NCI-H128 (cell line): ENCODE measurements around the gene EGFR.

Experiments
- DNase-seq: peaks from one replicate; lab custom pipeline; 2025; ENCODE audit not compliant: unreplicated experiment; lab: John Stamatoyannopoulos, UW

EGFR gene

DNA sequence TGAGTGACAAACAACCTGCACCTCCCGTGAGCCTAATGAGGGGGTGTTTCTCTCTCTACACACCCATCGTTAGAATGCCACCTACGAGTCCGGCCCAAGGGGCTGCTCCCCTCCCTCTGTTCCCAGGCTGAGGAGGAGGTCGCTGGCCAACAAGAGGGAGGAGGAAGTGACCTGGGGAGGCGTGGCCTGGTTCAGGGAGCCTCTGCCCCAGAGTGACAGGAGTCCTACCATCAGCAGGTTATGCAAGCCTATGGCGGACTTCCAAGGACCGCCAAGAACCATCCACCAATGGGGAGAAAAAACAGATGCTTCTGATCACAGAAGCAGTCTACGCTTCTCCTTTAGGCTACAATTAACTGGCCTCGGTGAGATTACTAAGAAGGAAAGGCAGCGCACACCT lies 12.3 kb upstream of the EGFR start:
- no peak for DNase-seq

DNA sequence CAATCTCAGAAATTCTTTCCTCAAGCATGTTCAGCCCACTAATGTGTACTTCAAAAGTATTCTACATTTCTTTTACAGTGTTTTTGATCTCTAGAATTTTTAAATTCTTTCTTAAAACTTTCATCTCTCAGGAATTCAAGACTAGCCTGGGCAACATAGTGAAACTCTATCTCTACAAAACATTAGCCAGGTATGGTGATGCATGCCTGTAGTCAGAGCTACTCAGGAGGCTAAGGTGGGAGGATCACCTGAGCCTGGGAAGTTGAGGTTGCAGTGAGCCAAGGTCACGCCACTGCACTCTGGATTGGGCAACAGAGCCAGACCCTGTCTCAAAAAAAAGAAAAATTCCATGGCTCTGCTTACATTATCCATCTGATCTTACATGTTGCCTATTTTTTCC lies 5.0 kb upstream of the EGFR start:
- no peak for DNase-seq

DNA sequence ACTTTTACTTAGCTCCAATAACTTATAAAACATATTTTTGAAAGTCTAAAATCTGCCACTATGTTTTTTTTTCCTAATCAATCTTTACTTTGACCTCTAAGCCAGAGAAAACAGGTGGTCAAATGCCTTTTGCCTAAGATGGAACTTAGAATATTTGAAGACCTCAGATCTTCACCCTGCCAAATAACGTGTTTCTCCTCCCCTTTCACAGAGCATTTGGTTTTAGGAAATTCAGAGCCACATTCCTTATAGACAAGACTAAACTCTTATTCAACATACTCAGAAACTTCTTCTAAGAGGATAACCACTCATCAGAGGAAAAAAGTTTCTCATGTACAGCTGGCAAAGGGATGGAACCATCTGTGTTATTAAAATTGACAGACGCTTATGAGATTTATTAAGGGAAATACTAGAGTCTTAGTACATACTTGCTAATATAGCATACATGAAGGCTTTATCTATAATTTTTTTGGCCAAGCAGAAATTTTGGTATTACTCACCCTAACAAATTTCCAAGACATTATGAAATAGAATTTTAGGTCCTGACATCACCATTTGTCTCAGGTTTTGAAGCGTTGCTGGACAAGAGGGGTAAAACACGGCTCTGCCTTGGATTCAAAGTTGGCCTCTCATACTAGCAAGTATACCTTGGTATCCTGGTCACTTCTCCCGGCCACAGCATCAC lies 2.6 kb upstream of the EGFR start:
- no peak for DNase-seq

DNA sequence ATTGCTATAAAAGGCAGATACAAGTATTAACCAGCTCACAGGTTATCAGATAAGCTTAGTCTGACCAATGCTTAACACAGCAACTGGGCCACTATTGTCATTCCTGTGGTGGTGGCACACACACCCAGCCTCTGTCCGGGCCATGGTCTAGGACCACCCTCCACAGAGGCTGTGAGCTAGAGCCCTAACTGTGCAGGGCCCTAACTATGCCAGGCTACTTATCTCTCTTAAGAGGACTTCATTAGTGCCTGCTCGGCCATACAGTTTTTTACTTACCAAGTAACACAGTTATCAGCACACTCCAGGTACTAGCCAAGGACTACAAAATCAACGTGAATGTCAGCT lies 2.1 kb upstream of the EGFR start:
- DNase-seq, result no peak

DNA sequence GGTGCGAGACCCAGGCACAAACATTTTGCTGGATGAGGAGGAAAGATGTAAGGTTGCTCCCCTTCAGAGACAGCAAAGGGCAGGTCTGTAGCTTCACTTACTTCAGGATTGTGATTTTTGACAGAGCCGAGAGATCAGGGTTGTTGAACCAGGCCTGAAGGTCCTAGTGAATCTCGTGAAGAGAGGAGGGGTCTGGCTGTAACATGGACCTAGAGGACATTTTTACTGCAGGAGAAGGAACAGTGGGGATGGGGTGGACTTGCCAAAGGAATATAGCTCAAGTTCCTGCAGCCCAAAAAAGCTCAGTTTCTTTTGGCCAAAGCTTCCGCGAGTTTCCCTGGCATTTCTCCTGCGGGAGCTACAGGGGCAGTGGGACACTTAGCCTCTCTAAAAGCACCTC lies 976 bp upstream of the EGFR start:
- no peak for DNase-seq

DNA sequence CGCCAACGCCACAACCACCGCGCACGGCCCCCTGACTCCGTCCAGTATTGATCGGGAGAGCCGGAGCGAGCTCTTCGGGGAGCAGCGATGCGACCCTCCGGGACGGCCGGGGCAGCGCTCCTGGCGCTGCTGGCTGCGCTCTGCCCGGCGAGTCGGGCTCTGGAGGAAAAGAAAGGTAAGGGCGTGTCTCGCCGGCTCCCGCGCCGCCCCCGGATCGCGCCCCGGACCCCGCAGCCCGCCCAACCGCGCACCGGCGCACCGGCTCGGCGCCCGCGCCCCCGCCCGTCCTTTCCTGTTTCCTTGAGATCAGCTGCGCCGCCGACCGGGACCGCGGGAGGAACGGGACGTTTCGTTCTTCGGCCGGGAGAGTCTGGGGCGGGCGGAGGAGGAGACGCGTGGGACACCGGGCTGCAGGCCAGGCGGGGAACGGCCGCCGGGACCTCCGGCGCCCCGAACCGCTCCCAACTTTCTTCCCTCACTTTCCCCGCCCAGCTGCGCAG lies 424 bp downstream of the EGFR start:
- no peak for DNase-seq

DNA sequence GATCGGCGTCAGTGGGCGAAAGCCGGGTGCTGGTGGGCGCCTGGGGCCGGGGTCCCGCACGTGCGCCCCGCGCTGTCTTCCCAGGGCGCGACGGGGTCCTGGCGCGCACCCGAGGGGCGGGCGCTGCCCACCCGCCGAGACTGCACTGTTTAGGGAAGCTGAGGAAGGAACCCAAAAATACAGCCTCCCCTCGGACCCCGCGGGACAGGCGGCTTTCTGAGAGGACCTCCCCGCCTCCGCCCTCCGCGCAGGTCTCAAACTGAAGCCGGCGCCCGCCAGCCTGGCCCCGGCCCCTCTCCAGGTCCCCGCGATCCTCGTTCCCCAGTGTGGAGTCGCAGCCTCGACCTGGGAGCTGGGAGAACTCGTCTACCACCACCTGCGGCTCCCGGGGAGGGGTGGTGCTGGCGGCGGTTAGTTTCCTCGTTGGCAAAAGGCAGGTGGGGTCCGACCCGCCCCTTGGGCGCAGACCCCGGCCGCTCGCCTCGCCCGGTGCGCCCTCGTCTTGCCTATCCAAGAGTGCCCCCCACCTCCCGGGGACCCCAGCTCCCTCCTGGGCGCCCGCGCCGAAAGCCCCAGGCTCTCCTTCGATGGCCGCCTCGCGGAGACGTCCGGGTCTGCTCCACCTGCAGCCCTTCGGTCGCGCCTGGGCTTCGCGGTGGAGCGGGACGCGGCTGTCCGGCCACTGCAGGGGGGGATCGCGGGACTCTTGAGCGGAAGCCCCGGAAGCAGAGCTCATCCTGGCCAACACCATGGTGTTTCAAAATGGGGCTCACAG lies 1.1 kb downstream of the EGFR start:
- DNase-seq, result no peak

DNA sequence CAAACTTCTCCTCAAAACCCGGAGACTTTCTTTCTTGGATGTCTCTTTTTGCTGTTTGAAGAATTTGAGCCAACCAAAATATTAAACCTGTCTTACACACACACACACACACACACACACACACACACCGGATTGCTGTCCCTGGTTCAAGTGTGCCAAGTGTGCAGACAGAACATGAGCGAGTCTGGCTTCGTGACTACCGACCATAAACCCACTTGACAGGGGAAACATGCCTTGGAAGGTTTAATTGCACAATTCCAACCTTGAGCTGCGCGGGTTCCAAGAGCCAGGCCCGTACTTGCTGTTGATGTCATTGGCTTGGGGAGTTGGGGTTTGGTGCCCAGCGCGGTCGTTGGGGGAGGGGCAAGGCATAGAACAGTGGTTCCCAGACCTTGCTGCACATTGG lies 1.7 kb downstream of the EGFR start:
- no peak for DNase-seq

DNA sequence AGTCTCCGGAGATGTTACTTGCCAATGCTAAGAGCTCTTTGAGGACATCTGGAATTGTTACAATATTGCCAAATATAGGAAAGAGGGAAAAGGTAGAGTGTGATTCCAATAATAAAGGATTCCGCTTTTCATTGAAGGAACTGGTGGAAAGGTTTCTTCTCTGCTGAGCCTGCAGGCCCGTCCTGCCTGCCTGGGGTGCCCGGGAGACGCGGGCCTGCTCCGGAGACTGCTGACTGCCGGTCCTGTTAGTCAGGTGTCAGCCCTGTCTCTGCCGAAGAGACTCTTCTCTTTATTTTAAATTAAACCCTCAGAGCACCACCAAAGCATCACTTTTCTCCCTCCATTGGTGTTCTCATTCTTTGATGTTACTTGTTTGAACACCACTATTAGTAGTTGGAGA lies 2.2 kb downstream of the EGFR start:
- no peak for DNase-seq

DNA sequence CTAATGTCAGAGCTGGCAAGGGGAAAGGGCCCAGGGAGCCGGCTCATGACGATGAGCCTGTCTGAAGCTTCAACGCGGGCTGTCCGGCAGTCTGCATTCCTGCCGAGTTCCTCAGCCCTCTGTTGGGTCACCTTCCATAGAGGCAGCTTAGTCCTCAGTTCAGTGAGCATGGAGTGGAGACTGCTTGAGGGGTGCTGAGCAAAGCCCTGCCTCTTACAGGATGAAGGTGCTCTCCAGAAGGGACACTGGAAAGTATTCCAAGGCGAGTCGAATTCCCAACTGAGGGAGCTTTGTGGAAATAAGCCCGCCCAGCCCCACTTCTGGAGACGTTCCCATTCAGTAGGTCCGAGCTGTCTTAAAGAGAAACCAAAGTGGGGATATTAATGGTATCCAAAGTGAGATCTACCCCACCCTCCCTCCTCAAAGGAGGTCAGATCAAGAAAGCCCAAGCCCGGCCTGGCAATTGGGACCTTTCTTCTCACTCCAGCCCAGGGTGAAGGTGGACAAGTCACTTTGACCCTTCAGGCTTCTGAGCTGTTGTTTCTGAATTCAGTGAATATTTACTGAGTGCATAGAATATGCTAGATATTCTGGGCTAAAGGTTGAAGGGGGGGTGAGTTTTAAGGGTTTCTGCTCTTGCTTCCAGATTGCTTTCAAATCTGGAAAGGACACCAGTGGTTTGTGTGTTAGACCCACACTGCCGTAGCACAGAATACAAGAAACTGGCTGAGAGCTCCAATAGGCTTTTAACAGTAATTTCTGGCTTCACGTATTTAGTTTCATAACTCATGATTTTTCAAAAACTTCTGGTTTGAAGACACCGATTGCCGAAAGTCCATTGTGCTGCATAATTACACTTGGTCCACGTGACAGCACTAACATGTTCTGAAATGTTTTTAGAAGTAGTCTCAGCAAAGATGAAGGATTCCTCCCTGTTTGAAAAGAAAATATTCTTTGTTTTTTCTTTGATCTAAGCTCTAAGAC lies 3.5 kb downstream of the EGFR start:
- no peak for DNase-seq

DNA sequence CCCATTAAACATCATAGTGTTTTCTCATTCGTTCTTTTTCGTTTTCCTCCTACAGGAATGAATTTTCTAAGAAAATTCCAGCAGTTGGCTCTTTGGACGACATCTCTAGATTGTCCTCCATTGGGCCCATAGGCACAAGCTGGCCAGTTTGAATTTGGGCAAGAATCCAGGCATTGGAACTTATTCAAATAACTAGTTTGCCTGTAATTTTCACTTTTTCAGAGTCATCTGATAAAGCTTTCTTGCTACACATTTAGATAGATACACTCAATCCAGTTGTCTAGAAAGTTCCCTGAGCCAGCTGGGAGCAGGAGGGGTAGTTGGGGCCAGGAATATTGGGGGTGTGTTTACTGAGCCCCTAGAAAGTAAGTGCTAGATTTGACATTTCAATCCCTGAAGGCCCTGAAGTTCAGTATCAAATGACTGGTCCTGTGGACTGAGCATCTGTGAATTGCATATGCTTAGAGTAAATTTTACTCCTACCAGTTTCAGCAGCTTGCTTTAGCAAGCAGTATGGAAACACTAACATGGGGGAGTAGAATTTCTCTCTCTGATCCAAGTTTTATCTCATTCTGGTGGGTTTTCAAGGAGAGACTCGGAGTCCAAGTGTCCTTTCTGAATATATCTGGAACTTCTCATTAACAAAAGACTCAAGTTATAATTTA lies 5.2 kb downstream of the EGFR start:
- DNase-seq, result no peak

DNA sequence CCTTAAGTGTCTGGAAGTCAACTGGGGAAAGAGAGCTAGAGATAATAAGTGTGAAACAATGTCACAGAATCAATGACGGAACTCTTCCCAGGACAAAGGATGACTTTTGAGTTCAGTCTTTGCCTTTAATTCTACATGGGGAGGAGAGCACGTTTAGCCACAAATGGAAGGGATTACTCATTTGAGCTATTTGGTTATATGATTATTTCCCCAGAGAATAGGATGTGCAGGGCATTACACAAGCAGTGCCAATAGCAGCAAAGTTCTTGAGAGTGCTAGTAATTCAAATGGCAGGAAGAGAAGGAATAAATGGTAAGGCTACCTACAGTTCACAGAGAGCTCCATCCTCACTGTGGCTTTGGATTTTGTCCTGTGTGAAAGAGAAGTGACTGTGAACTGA lies 6.0 kb downstream of the EGFR start:
- no peak for DNase-seq

DNA sequence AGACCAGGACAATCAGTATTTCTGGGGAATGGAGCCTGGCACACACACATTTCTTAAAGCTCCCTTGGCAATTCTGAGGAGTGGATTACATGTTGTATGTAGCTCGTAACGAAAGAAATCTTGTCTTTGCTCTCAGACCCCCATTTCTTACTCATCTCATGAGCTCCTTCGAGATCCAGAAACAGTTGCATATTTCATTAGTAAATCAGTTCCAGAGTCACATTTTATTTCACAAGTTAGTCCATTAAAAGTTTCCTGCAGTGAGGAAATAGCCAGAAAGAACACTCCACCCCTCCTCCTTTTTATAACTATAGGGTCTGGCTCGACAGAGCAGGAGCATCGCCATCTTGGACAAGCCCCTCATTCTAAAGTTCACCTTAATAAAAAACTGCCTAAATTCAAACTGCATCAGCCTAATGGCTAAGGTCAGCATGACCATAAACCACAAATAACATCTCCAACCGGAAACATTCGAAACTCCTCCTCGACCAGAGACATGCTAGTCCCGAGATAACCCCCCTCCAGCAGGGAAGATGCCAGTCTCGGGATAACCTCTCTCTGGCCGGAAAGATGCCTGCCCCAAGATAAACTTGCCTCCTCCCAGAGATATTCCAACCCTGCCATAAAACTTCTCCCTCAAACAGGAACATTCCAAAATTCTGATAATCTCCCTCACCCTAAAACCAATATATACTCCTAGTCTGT lies 7.4 kb downstream of the EGFR start:
- no peak for DNase-seq

DNA sequence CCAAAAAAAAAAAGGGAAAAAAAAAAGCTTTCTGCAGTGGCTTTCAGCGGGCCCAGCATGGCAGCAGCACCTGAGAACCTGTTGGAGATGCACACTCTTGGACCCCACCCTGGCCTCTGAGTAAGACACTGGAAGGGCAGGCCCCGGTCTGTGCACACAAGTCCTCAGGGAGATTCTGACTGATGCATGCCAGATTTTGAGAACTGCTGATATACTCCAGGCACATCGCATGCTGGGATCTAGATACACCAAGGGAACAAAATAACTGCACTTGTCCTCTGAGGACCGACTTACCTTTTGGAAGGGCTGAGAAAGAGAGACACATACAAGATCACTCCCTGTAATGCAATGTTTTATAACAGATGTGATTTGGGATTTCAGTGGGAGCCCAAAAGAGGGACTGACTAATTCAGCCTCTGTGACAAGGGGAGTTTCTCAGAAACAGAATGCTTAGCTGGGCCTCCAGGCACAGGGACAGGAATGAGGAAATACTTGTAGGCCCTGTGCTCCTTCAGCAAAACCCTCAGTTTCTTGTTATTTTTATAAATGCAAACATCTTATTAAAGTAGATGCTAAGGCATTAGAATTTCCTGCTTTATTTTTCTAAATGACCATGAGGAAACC lies 8.2 kb downstream of the EGFR start:
- no peak for DNase-seq

DNA sequence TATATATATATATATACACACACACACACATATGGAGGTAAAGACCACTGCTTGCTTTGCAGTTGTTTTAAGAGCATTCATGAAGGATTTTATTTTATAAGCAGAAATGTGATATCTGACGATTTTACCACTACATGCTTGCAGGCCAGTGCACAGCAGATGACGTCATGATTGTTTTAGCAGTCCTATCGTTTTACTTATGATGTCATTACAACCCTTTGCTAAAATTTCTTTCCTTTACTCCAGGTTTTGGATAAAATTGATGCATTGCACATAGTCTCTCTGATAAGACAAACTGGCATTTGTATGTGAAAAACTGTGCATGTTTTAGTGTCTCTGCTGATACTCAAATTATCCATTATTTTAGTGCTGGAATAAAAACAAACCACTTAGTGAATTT lies 9.2 kb downstream of the EGFR start:
- DNase-seq, result no peak

DNA sequence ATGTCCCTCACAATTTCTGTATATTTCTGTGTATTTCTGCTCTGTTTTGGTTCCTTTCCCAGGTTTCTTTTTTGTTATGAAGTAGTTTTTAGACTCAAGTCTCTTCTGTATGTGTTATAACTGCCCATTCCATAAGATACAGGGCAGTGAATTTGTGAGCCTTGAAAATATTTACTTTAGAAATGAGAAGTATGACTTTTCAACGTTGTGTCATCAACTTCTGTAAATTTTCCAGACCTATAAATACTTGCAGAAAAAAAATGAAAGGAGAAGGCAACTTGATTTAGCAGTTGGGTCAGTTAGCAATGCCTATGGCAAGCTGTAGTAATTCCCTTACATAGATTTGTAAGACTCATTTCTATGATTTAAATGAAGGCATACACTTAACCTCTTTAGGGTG lies 11.5 kb downstream of the EGFR start:
- DNase-seq, result no peak

DNA sequence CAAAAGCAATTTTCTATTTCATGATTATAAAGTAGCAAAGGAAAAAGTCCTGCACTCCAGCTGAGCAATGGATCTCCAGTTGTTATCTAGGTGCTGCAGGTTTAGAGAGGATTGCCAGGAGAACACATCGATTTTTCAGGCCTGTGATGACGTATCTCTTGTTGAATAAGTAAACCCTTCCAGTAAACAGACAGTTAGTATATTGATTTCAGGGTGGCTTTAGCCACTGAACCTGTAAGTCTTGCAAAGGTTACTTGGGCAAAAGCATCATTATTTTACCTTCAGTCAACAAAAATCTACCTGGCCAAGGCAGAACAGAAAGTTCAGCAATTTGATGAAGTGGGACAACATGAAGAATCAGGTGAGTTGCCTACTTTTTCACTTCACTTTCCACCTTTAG lies 12.3 kb downstream of the EGFR start:
- DNase-seq, result no peak

DNA sequence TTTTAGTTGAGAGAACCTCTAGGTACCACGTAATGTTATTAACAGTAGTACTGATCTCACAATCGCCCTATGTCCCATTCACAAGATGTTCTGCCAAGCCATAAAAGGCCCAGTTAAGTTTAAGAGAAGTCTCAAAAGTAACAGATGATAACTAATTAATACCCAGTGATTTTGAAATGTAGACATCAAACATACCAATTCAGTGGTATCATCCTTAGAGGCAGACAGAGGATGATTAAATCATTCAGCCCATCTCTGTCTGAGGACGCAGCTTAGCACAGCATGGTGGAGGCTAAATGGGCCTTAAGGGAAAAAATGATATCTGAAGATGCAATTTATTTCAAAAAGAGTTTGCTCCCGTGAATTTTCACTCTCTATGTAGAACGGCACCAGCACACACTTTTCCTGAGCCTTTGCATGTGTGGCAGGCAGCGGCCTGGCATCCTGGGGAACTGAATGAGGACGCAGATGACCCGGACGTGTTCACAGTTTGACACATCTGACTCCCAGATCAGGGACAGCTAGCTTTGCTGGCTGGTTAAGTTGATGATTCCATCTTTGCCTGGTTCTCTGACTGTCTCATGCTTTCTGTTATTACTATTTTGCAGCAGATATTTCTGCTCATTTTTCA lies 13.4 kb downstream of the EGFR start:
- no peak for DNase-seq

DNA sequence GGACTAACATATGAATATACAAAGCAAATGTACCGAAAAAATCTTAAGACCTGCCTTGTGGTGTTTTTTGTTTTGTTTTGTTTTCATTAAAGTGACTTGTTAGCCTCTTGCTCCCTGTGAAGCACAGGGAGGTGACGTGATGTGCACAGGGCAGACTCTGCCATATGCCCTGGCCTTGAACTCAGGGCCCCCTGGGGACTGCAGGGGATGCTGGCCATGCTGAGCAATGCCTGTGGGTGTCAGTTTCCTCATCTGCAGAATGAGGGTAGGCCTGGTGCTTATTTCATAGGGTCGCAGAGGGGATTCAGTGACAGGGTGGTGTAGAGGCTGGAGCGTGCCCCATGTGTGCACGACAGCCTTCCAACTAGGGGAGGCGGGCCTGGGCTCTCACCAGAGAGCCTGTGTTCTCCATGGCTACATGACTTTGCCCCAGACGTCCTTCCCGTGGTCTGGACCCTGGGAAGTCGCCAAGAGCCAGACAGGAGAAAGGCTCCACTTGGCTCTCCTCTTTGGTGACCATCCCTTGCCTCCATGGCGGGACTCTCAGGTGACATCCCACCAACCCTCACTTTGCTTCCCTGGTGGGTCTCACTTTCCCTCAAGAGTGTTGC lies 14.5 kb downstream of the EGFR start:
- no peak for DNase-seq
